DND-41 (cell line): ENCODE measurements around the gene HDAC4.

Source experiments
- CTCF ChIP-seq: IDR thresholded peaks from 2 replicates; pipeline ENCODE4 v1.5.1; 2012; ENCODE audit warnings: borderline replicate concordance, low read length, moderate library complexity, mild to moderate bottlenecking; ENCODE audit not compliant: poor library complexity, severe bottlenecking; ENCODE audit errors: extremely low read depth
- EZH2 ChIP-seq: IDR thresholded peaks from 3 replicates; pipeline ENCODE4 v1.6.1; 2012; ENCODE audit warnings: borderline replicate concordance, low read depth, mild to moderate bottlenecking, moderate library complexity, low read length, inconsistent platforms; ENCODE audit not compliant: severe bottlenecking

GRCh38 chr2:239346676-239347075, 54.1 kb downstream of the HDAC4 start:
- TF ChIP-seq CTCF (no peak), EZH2 (no peak)
